Testis (tissue), 3 donors: ENCODE data around the gene RPN2. TPM values are rescaled to one million over a fixed set of nuclear protein-coding genes. Genes with fewer than 3 reads are reported as not detected.

Experiments
- DNase-seq: peaks from one replicate; pipeline ENCODE4 v3.0.0-alpha.2; 2019
- H3K27ac ChIP-seq, 2 donors: fragments of 200-600 bp; sonication (generic); one replicate each; pipeline ENCODE4 v1.5.1; 2019
- H3K27me3 ChIP-seq: fragments of 200-600 bp; sonication (generic); one replicate; pipeline ENCODE4 v1.5.1; 2019
- H3K36me3 ChIP-seq: fragments of 200-600 bp; sonication (generic); one replicate; pipeline ENCODE4 v1.5.1; 2017; ENCODE audit warnings: low read depth; ENCODE audit errors: missing control alignments
- H3K4me1 ChIP-seq: fragments of 200-600 bp; sonication (generic); one replicate; pipeline ENCODE4 v1.5.1; 2019
- H3K4me3 ChIP-seq, 2 donors: fragments of 200-600 bp; sonication (generic); one replicate each; pipeline ENCODE4 v1.5.1; 2017 to 2019
- H3K9me3 ChIP-seq: fragments of 200-600 bp; sonication (generic); one replicate; pipeline ENCODE4 v1.5.1; 2017
- POLR2A ChIP-seq: fragments of 450-650 bp; IDR thresholded peaks from one replicate; pipeline ENCODE4 v1.6.1; 2017; ENCODE audit warnings: antibody characterized with exemption, mild to moderate bottlenecking, moderate library complexity
- WGBS, 2 donors: methylation state at CpG; one replicate each; pipeline ENCODE4 v1.1.5; 2018; 5-methylcytosine and 5-hydroxymethylcytosine counted together
- intact Hi-C: fragments of 100-400 bp; cut with DNase I; formaldehyde crosslinking; loops from one replicate; pipeline ENCODE4 v1.15.1; 2023; ENCODE audit warnings: low total_unique reads
- polyA plus RNA-seq: library from polyadenylated mRNA; stranded (reverse); fragments of 350-450 nt; fragmentation: Illumina TruSeq; extraction: RNeasy Lipid Tissue Mini Kit (QIAGEN cat#74804); gene quantifications from one replicate; pipeline ENCODE4 v1.2.3, GENCODE V29; 2014; ENCODE audit warnings: low read depth, low replicate concordance; ENCODE audit not compliant: insufficient read depth
- total RNA-seq, 2 donors: library from RNA; depleted of rRNA; stranded (reverse); fragments of >200 nt; gene quantifications; one replicate each; pipeline ENCODE4 v1.2.3, GENCODE V29; 2016
- TF ChIP-seq, protein P1 (sequence below), 3 experiments: fragments of 450-650 bp in 2 of 3; fragments of 200-600 bp in 1 of 3; sonication (generic) in 1 of 3; IDR thresholded peaks; one replicate each; pipeline ENCODE4 v1.5.1; 2016 to 2019; ENCODE audit warnings: antibody characterized with exemption in 3 of 3, mild to moderate bottlenecking in 2 of 3, moderate library complexity in 1 of 3

Gene RPN2
- total and polyA plus RNA-seq, 3 donors from 2014 or later: 200 to 284 (median 235) TPM

DNA sequence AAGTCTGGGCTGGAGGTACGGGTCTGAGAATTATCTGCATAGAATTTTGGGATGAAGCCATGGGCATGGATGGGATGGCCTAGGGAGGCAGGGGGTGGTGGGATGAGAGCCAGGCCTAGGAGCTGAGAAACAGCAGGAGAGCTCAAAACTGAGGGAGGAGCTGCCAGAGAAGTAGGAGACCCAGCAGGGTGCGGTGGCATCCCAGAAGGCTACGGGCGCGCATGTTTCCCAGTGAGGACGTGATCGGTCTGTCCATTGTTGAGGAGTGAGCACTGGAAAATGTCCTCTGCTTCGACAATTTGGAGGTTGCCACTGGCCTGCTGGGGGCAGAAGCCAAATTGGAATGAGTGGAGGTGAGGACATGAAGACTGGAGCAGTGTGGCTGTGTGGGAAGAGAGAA is 14.7 kb downstream of the RPN2 start:
- no peak for TF ChIP-seq POLR2A
- TF ChIP-seq, protein P1, sequence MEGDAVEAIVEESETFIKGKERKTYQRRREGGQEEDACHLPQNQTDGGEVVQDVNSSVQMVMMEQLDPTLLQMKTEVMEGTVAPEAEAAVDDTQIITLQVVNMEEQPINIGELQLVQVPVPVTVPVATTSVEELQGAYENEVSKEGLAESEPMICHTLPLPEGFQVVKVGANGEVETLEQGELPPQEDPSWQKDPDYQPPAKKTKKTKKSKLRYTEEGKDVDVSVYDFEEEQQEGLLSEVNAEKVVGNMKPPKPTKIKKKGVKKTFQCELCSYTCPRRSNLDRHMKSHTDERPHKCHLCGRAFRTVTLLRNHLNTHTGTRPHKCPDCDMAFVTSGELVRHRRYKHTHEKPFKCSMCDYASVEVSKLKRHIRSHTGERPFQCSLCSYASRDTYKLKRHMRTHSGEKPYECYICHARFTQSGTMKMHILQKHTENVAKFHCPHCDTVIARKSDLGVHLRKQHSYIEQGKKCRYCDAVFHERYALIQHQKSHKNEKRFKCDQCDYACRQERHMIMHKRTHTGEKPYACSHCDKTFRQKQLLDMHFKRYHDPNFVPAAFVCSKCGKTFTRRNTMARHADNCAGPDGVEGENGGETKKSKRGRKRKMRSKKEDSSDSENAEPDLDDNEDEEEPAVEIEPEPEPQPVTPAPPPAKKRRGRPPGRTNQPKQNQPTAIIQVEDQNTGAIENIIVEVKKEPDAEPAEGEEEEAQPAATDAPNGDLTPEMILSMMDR (IDR thresholded peaks at IDR 0.05): no peak
- Histone ChIP-seq H3K4me1 (peaks cover 15% of the 10 kb centered on the region), H3K36me3 (no peaks in the 10 kb centered on the region), H3K27me3 (no peaks in the 10 kb centered on the region), H3K27ac (no peak overlapping the region), H3K9me3 (no peaks in the 10 kb centered on the region), H3K4me3 (no peak overlapping the region)
- DNase-seq: no peak
- intact Hi-C loops: no loop called here
- WGBS, 2 donors: 92 to 93% methylated on average over 8 of the region's 8 CpGs

DNA sequence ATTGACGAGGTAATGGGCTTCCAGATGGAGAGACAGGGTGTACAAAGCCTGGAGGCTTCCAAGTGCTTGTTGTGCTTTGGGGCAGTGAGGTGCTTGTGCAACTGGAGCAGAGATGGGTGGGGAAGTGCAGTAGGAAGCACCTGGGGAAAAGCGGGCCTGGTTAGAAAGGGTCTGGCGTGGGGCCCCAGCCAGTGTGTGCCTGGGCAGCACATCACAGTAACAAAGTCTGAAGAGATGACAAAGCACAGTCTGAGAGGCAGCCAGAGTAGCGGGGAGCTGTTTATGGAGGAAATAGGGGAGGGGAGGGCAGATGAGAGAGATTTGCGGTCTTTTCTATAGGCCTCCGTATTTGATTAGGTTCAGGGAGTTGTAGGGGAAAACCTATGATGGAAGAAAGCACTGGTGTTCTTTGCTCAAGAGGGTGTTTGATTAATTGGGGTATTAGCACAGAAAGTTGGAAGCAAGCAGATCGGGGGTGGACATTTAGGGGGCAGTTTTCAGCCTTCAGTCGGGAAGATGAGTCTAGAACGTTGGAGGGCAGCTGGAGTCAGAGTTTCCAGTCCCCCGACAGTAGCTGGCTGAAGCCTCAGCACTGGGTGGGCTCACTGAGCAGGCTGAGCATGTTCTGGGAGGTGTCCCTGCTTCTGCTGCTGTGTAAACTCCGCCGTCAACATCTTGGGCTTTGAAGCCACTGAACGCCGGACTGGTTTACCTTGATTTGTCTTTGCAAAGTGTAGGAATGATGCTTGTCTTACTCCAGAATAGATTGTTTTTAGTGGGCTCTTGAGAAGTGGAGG is 15.7 kb downstream of the RPN2 start:
- TF ChIP-seq, protein P1 (IDR thresholded peaks at IDR 0.05): no peak
- no peak overlapping the region for H3K27ac ChIP-seq
- H3K4me1 ChIP-seq: peaks cover 15% of the 10 kb centered on the region
- H3K27me3 ChIP-seq: no peaks in the 10 kb centered on the region
- no peak for DNase-seq
- WGBS, 2 donors: 52 to 58% methylated on average over 12 to 14 of the region's 14 CpGs
- H3K4me3 ChIP-seq: no peak overlapping the region
- intact Hi-C loops: no loop called here
- H3K9me3 ChIP-seq: no peaks in the 10 kb centered on the region
- no peaks in the 10 kb centered on the region for H3K36me3 ChIP-seq

DNA sequence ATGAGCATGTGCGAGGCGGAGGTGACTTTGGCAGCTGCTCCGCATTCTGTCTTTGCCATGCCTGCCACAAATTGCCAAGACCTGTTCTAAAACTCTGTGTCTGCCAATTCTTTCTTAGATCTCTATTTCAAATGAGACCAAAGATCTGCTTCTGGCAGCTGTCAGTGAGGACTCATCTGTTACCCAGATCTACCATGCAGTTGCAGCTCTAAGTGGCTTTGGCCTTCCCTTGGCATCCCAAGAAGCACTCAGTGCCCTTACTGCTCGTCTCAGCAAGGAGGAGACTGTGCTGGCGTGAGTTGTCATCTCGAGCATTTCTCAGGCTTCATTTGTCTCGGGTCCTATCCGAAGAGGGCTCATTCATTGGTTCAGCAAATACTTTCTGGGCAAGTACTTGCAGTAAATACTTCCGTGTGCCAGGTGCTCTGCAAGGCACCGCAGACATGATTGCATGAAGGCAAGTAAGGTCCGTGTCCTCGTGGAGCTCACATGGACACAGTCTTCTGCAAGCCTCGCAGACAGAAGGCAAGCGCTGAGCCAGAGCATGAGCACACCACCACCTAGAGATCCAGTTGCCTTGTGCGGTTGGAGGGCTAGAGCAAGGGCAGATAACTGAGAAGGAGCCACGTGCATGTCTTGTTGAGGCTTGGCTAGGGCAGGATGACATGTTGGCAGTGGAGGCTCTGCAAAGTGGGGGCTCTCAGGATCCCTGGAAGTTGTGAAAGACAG is 20.0 kb downstream of the RPN2 start:
- 84 to 90% methylated on average over 15 to 16 of the region's 16 CpGs for WGBS, 2 donors
- no peak for DNase-seq
- H3K4me3 ChIP-seq: no peak overlapping the region
- peaks cover 4% of the 10 kb centered on the region for H3K4me1 ChIP-seq
- H3K36me3 ChIP-seq: no peaks in the 10 kb centered on the region
- no peak overlapping the region for H3K27ac ChIP-seq
- H3K27me3 ChIP-seq: no peaks in the 10 kb centered on the region
- H3K9me3 ChIP-seq: no peaks in the 10 kb centered on the region
- intact Hi-C loops: no loop called here
- TF ChIP-seq, protein P1 (IDR thresholded peaks at IDR 0.05): no peak
- TF ChIP-seq POLR2A: no peak

DNA sequence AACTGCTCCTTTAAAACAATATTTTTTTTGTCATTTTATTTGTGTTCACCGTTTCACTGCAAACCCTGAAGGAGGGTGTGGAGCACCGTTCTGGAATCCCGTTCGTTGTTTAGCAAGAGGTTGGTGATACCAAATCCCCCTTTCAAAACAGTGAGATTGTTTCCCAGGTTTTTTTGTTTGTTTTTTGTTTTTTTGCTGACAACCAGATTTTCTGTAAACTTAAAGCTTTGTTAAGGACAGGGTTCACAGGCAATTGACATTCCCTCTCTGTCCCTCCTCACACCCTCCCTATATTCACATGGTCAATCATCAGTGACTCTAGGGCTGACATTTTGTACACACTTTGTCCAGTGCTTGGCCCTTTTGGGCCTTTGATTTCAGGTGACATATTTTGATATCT is 21.2 kb downstream of the RPN2 start:
- Histone ChIP-seq H3K27me3 (no peaks in the 10 kb centered on the region), H3K9me3 (no peaks in the 10 kb centered on the region), H3K27ac (no peak overlapping the region), H3K4me3 (no peak overlapping the region), H3K36me3 (no peaks in the 10 kb centered on the region), H3K4me1 (peaks cover 2% of the 10 kb centered on the region)
- 89 to 90% methylated on average over 4 of the region's 4 CpGs for WGBS, 2 donors
- no peak for DNase-seq
- intact Hi-C loops: loop anchor here (5.0 kb wide), 1 partner anchor 337 kb away; no protein-coding TSS in a partner anchor
- no peak for TF ChIP-seq POLR2A
- TF ChIP-seq, protein P1 (IDR thresholded peaks at IDR 0.05): no peak
